Breast epithelium (tissue), 4 donors: ENCODE data around the gene DTX4. TPM values are rescaled to one million over a fixed set of nuclear protein-coding genes. Genes with fewer than 3 reads are reported as not detected.

Experiments used
- DNase-seq, 2 donors: peaks; one replicate each; pipeline ENCODE4 v3.0.0-alpha.2; 2019; ENCODE audit warnings: low spot score in 2 of 2
- H3K27ac ChIP-seq, 2 donors: fragments of 200-600 bp; sonication (generic) in 1 of 2; one replicate each; pipeline ENCODE4 v1.5.1; 2016 to 2019; ENCODE audit warnings: mild to moderate bottlenecking in 1 of 2
- H3K27me3 ChIP-seq, 2 donors: fragments of 200-600 bp; sonication (generic) in 1 of 2; one replicate each; pipeline versions ENCODE4 v1.5.1 to v1.6.0; 2017 to 2019; ENCODE audit warnings: control low read depth in 1 of 2, mild to moderate bottlenecking in 1 of 2
- H3K36me3 ChIP-seq: fragments of 200-600 bp; one replicate; pipeline ENCODE4 v1.5.1; 2019
- H3K4me1 ChIP-seq, 2 donors: fragments of 200-600 bp; sonication (generic); one replicate each; pipeline ENCODE4 v1.5.1; 2016 to 2019; ENCODE audit warnings: control low read depth in 1 of 2
- H3K4me3 ChIP-seq, 3 donors: fragments of 200-600 bp; sonication (generic); 1 replicate in 2 of 3; 2 replicates in 1 of 3; pipeline ENCODE4 v1.5.1; 2016 to 2019; ENCODE audit warnings: mild to moderate bottlenecking in 3 of 3, moderate library complexity in 2 of 3
- H3K9me3 ChIP-seq, 2 donors: fragments of 200-600 bp; sonication (generic) in 1 of 2; one replicate each; pipeline ENCODE4 v1.5.1; 2016 to 2019; ENCODE audit warnings: control low read depth in 1 of 2
- POLR2A ChIP-seq: fragments of 450-650 bp; IDR thresholded peaks from one replicate; pipeline ENCODE4 v1.6.1; 2016; ENCODE audit warnings: antibody characterized with exemption, mild to moderate bottlenecking, moderate library complexity
- POLR2AphosphoS5 ChIP-seq, 3 donors: sonication (generic); formaldehyde crosslinking; IDR thresholded peaks; one replicate each; pipeline ENCODE4 v1.6.1; 2017; ENCODE audit warnings: antibody characterized with exemption in 3 of 3
- intact Hi-C: fragments of 100-400 bp; cut with DNase I; formaldehyde crosslinking; loops from one replicate; pipeline ENCODE4 v1.15.1; 2023; ENCODE audit warnings: low total_unique reads
- total RNA-seq, 3 donors: library from RNA; depleted of rRNA; stranded (reverse); fragments of >200 nt; gene quantifications; one replicate each; pipeline ENCODE4 v1.1.0, GENCODE V29; 2016
- TF ChIP-seq, protein P1 (sequence below), 3 donors: fragments of 450-650 bp; IDR thresholded peaks; one replicate each; pipeline ENCODE4 v1.5.1; 2016 to 2017; ENCODE audit warnings: antibody characterized with exemption in 3 of 3, mild to moderate bottlenecking in 3 of 3, moderate library complexity in 3 of 3

The DTX4 gene
- total RNA-seq, 3 donors from 2014 or later: 7.5 to 22.9 (median 10.8) TPM

- H3K27me3 ChIP-seq: no peaks in the 10 kb centered on the region
- DNase-seq: no peak
- TF ChIP-seq POLR2A (no peak), POLR2AphosphoS5 (IDR thresholded peaks at IDR 0.05) (no peak)
- TF ChIP-seq, protein P1, sequence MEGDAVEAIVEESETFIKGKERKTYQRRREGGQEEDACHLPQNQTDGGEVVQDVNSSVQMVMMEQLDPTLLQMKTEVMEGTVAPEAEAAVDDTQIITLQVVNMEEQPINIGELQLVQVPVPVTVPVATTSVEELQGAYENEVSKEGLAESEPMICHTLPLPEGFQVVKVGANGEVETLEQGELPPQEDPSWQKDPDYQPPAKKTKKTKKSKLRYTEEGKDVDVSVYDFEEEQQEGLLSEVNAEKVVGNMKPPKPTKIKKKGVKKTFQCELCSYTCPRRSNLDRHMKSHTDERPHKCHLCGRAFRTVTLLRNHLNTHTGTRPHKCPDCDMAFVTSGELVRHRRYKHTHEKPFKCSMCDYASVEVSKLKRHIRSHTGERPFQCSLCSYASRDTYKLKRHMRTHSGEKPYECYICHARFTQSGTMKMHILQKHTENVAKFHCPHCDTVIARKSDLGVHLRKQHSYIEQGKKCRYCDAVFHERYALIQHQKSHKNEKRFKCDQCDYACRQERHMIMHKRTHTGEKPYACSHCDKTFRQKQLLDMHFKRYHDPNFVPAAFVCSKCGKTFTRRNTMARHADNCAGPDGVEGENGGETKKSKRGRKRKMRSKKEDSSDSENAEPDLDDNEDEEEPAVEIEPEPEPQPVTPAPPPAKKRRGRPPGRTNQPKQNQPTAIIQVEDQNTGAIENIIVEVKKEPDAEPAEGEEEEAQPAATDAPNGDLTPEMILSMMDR (IDR thresholded peaks at IDR 0.05): no peak
- no peak overlapping the region for H3K27ac ChIP-seq
- intact Hi-C loops: loop anchor here (10.0 kb wide), 1 partner anchor 1374 kb away; no protein-coding TSS in a partner anchor
- no peak overlapping the region for H3K4me3 ChIP-seq
- H3K36me3 ChIP-seq: no peaks in the 10 kb centered on the region
- peaks cover 0 to 7% of the 10 kb centered on the region in 2 donors for H3K9me3 ChIP-seq
- H3K4me1 ChIP-seq: peaks cover 0 to 4% of the 10 kb centered on the region in 2 donors
These were observed 7.2 kb downstream of the DTX4 start for GRCh38 chr11:59179121-59179520.

- Histone ChIP-seq H3K4me1 (peaks cover 0 to 4% of the 10 kb centered on the region in 2 donors), H3K27me3 (no peaks in the 10 kb centered on the region), H3K9me3 (peaks cover 0 to 7% of the 10 kb centered on the region in 2 donors), H3K36me3 (no peaks in the 10 kb centered on the region), H3K27ac (peak overlapping the region in 1 of 2 donors; percentile 10), H3K4me3 (no peak overlapping the region)
- TF ChIP-seq, protein P1 (IDR thresholded peaks at IDR 0.05): no peak
- no peak for TF ChIP-seq POLR2AphosphoS5 (IDR thresholded peaks at IDR 0.05)
- TF ChIP-seq POLR2A: no peak
- intact Hi-C loops: no loop called here
- DNase-seq: no peak
These were observed 8.3 kb downstream of the DTX4 start for GRCh38 chr11:59180168-59180776.

DNA sequence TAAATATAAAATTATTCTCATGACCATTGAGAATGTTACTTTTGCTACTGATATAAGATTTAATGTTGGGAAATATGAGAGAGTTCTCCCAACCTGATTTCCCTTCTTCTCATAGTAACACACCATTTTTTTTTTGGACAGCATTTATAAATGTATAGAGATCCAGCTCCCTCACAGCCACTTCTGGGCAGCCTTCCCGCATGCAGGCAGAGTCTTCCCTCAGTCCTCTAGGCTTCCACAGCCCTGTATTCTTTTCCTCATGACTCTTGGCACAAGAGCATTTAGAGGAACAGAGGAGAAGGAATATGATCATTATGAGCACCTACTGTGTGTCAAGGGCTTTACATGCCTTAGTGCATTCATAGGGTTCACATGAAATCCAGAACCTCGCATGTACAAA is 9.0 kb downstream of the DTX4 start:
- H3K36me3 ChIP-seq: no peaks in the 10 kb centered on the region

DNA sequence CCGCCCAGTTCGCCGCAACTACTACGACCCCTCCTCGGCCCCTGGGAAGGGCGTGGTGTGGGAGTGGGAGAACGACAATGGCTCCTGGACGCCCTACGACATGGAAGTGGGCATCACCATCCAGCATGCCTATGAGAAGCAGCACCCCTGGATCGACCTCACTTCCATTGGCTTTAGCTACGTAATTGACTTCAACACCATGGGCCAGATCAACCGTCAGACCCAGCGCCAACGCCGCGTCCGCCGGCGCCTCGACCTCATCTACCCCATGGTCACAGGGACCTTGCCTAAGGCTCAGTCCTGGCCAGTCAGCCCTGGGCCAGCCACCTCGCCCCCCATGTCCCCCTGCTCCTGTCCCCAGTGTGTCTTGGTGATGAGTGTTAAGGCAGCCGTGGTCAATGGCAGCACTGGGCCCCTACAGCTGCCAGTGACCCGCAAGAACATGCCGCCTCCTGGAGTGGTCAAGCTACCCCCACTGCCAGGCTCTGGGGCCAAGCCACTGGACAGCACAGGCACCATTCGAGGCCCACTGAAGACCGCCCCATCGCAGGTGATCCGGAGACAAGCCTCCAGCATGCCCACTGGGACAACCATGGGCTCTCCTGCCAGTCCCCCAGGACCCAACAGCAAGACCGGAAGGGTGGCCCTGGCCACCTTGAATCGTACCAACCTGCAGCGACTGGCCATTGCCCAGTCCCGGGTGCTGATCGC is 10.0 kb downstream of the DTX4 start:
- intact Hi-C loops: no loop called here
- no peak for DNase-seq

More for the DNA sequence above, 9.0 kb downstream of the DTX4 start:
- H3K9me3 ChIP-seq: peaks cover 0 to 7% of the 10 kb centered on the region in 2 donors
- H3K4me3 ChIP-seq: no peak overlapping the region
- no peak for DNase-seq
- peak overlapping the region in 1 of 2 donors; percentile 52 for H3K27ac ChIP-seq
- no peak for TF ChIP-seq POLR2A
- no peak for TF ChIP-seq POLR2AphosphoS5 (IDR thresholded peaks at IDR 0.05)
- TF ChIP-seq, protein P1 (IDR thresholded peaks at IDR 0.05): no peak
- H3K4me1 ChIP-seq: peaks cover 0 to 4% of the 10 kb centered on the region in 2 donors
- H3K27me3 ChIP-seq: no peaks in the 10 kb centered on the region
- intact Hi-C loops: no loop called here

DNA sequence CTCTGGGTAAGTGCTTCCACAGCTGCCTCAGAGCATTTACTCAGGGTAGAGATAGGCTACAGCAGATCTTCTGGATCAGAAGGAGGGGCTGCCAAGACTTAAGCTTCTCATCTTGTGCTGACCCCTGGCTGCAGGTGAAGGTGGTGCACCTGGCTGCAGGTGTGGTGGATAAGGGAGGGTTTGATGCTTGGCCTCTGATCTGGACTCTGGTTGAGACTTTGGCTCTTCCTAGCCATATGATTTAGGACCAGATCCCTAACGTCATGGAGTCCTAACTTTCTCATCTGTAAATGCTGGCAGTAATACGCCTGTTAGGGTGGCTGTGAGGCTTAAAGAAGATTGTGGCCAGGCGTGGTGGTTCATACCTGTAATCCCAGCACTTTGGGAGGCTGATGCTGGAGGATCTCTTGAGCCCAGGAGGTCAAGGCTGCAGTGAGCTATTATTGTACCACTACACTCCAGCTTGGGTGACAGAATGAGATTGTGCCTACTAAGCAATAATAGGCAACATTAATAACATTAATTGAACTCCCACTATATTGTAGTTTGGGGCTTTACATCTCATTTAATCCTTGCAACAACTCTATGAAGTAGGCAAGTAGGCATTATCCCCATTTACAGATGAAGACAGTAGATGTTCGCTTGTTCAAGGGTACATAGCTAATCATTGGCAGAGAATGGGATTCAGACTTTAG is 10.7 kb downstream of the DTX4 start:
- peaks cover 0 to 7% of the 10 kb centered on the region in 2 donors for H3K9me3 ChIP-seq
- peak overlapping the region in 1 of 2 donors; percentile 52 for H3K27ac ChIP-seq
- intact Hi-C loops: no loop called here
- H3K36me3 ChIP-seq: no peaks in the 10 kb centered on the region
- peaks cover 0 to 6% of the 10 kb centered on the region in 2 donors for H3K4me1 ChIP-seq
- H3K27me3 ChIP-seq: no peaks in the 10 kb centered on the region
- no peak overlapping the region for H3K4me3 ChIP-seq
- DNase-seq: no peak
- TF ChIP-seq, protein P1 (IDR thresholded peaks at IDR 0.05): peak in 1 of 3 donors; percentile 27
- TF ChIP-seq POLR2A (no peak), POLR2AphosphoS5 (IDR thresholded peaks at IDR 0.05) (no peak)

More for the DNA sequence above, 10.0 kb downstream of the DTX4 start:
- H3K4me3 ChIP-seq: no peak overlapping the region
- H3K4me1 ChIP-seq: peaks cover 0 to 6% of the 10 kb centered on the region in 2 donors
- peak overlapping the region in 1 of 2 donors; percentile 52 for H3K27ac ChIP-seq
- H3K9me3 ChIP-seq: peaks cover 0 to 7% of the 10 kb centered on the region in 2 donors
- H3K36me3 ChIP-seq: no peaks in the 10 kb centered on the region
- TF ChIP-seq POLR2A: no peak
- no peaks in the 10 kb centered on the region for H3K27me3 ChIP-seq
